Measurements from ENCODE around the gene TUBD1. TPM values are rescaled to one million over a fixed set of nuclear protein-coding genes. Genes with fewer than 3 reads are reported as not detected.

TUBD1 gene
- total and polyA plus RNA-seq, 8 donors: 5.9 to 28.6 (median 13.8) TPM; not detected in 1

DNA sequence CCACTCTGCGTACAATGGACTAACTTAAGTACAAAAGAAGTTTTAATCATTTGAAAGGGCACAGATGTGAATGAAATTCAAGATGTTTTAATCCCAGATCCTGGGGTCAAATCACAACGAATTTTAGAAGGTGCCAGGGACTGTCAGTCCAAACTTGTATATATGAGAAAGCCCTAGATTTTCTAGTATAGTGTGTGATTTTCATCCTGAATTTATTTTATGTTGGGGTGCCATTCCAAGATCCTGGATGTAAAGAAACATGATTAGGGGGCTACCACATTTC is 64.3 kb downstream of the TUBD1 start:
- intact Hi-C loops (cut with DNase I; ENCODE audit: low total_unique reads): no loop called here
- Histone ChIP-seq H3K4me3 (peak overlapping the region in 1 of 4 donors; percentile 20), H3K9me3 (no peaks in the 10 kb centered on the region), H3K27ac (peak overlapping the region in 4 of 5 donors; percentile 82 to 87 (median 84)), H3K36me3 (no peaks in the 10 kb centered on the region), H3K27me3 (no peaks in the 10 kb centered on the region), H3K4me1 (peaks cover 42 to 83% (median 59%) of the 10 kb centered on the region in 4 donors)
- TF ChIP-seq POLR2AphosphoS5 (IDR thresholded peaks at IDR 0.05) (no peak), POLR2A (IDR thresholded peaks at IDR 0.05) (no peak), EP300 (IDR thresholded peaks at IDR 0.05) (no peak)
- TF ChIP-seq, protein P1, sequence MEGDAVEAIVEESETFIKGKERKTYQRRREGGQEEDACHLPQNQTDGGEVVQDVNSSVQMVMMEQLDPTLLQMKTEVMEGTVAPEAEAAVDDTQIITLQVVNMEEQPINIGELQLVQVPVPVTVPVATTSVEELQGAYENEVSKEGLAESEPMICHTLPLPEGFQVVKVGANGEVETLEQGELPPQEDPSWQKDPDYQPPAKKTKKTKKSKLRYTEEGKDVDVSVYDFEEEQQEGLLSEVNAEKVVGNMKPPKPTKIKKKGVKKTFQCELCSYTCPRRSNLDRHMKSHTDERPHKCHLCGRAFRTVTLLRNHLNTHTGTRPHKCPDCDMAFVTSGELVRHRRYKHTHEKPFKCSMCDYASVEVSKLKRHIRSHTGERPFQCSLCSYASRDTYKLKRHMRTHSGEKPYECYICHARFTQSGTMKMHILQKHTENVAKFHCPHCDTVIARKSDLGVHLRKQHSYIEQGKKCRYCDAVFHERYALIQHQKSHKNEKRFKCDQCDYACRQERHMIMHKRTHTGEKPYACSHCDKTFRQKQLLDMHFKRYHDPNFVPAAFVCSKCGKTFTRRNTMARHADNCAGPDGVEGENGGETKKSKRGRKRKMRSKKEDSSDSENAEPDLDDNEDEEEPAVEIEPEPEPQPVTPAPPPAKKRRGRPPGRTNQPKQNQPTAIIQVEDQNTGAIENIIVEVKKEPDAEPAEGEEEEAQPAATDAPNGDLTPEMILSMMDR (IDR thresholded peaks at IDR 0.05): no peak
- no peak for DNase-seq
- 32 to 60% (median 41%) methylated on average over 2 of the region's 2 CpGs for WGBS, 5 donors

DNA sequence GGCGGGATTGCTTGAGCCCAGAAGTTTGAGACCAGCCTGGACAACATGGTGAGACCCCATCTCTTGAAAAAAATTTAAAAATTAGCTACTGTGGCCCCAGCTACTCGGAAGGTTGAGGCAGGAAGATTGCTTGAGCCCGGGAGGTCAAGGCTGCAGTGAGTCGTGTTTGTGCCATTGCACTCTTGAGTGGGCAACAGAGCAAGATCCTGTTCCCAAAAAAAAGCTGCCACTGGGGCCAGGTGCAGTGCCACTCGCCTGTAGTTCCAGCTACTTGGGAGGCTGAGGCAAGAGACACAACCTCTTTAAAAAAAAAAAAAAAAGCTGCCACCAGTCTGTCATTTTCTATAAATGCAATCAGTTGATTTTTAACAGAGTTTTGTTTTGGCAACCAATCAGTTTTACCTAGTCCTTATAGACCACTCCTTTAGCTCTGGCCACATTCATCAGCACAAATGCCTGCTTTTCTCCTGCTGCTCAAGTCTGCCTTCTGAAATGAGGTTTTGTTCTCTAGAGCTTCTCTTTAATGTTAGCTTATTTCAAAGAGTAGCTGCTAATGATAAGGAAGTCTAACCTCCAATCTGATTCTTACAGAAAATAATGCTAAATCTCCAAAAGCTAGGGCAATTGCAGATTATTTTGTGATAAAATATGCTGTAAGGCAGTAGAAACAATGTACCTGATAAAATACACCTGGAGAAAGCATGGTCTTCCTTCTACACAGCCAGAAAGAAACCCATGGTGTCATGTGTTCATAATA is 64.8 kb downstream of the TUBD1 start:
- H3K27me3 ChIP-seq: no peaks in the 10 kb centered on the region
- peak overlapping the region in 1 of 4 donors; percentile 20 for H3K4me3 ChIP-seq
- WGBS, 5 donors: 57 to 71% (median 63%) methylated on average over 5 of the region's 5 CpGs
- DNase-seq: peak in 1 of 2 donors; percentile 34
- intact Hi-C loops (cut with DNase I; ENCODE audit: low total_unique reads): no loop called here
- TF ChIP-seq, protein P1 (IDR thresholded peaks at IDR 0.05): no peak
- TF ChIP-seq EP300 (IDR thresholded peaks at IDR 0.05): no peak
- H3K9me3 ChIP-seq: no peaks in the 10 kb centered on the region
- H3K27ac ChIP-seq: peak overlapping the region; percentile 71 to 87 (median 84)
- H3K36me3 ChIP-seq: peaks cover 0 to 3% (median under 1%) of the 10 kb centered on the region in 4 donors
- H3K4me1 ChIP-seq: peaks cover 42 to 79% (median 59%) of the 10 kb centered on the region in 4 donors

DNA sequence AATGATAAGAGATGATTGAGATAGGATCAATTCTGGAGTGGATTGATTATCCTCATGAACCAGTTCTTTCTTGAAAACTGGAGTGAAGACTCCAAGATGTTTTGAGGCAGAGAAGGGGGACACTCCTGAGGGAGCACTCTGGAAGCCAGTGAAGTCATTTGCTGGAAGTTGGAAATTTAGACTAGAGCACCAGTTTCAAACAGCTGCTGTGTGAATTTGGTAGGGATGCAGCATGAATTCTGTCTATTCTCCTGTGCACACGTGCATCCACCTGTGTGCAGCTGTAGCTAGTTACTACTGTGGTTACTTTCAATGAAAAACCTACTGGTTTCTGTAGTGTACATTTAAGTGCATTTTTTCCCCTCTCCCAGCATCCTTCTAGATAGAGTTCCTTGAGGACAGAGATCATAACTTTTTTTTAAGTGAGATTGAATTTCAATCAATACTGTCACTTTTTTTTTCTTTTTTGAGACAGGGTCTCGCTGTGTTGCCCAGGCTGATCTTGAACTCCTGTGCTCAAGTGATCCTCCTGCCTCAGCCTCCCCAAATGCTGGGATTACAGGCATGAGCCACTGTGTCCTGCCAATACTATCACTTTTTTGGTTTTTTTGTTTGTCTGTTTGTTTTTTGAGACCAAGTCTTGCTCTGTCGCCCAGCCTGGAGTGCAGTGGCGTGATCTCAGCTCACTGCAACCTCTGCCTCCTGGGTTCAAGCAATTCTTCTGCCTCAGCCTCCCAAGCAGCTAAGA is 65.9 kb downstream of the TUBD1 start:
- H3K9me3 ChIP-seq: no peaks in the 10 kb centered on the region
- TF ChIP-seq POLR2AphosphoS5 (IDR thresholded peaks at IDR 0.05): no peak
- TF ChIP-seq, protein P1 (IDR thresholded peaks at IDR 0.05): no peak
- peak overlapping the region; percentile 71 to 87 (median 84) for H3K27ac ChIP-seq
- no peaks in the 10 kb centered on the region for H3K27me3 ChIP-seq
- intact Hi-C loops (cut with DNase I; ENCODE audit: low total_unique reads): no loop called here
- peaks cover 42 to 70% (median 59%) of the 10 kb centered on the region in 4 donors for H3K4me1 ChIP-seq
- 83 to 95% (median 91%) methylated on average over 4 of the region's 4 CpGs for WGBS, 5 donors
- no peak overlapping the region for H3K4me3 ChIP-seq
- H3K36me3 ChIP-seq: peaks cover 0 to 13% (median 5%) of the 10 kb centered on the region in 4 donors
- DNase-seq: no peak

DNA sequence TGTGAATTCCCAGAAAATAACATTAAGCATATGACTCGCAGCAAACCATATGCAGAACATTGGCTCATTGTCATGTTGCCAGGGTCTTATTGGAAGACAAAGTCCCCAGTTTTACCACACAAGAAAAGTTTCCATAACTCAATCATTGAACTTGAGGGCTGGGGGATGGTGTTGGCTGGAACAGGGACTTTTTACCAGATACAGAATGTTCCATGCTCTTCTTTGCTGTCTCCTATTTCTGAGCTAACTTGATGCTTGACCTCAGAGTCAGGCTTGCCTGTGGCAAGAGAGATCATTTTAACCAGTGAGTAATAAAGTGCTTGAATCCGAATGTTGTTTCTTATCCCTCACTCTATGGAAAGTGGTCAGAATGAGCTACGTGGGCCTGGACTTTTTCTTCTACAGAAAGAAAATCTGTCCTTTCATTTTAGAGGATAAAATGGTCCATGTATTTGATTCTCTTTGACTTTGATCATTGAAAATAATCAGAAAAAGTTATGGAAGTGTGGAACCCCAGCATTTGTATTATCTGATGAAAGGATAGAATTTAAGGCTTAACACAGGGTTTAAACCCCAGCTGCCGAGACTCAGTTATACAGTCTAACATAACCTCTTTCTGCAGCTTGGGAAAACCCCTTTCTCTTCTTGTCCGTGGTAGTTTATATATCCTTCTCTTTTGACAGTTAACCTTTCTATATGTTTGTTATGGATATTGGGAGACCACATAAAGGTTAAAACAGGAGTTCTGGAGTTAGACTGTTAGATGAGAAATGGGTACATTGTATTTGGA is 67.0 kb downstream of the TUBD1 start:
- intact Hi-C loops (cut with DNase I; ENCODE audit: low total_unique reads): no loop called here
- peak overlapping the region in 4 of 5 donors; percentile 82 to 87 (median 84) for H3K27ac ChIP-seq
- H3K4me3 ChIP-seq: no peak overlapping the region
- WGBS, 5 donors: 60 to 69% (median 65%) methylated on average over 5 of the region's 5 CpGs
- H3K9me3 ChIP-seq: no peaks in the 10 kb centered on the region
- peaks cover 42 to 59% (median 50%) of the 10 kb centered on the region in 4 donors for H3K4me1 ChIP-seq
- H3K27me3 ChIP-seq: no peaks in the 10 kb centered on the region
- TF ChIP-seq POLR2AphosphoS5 (IDR thresholded peaks at IDR 0.05) (peak; percentile 43 to 85 (median 56)), EP300 (IDR thresholded peaks at IDR 0.05) (peak; percentile 78)
- TF ChIP-seq, protein P1 (IDR thresholded peaks at IDR 0.05): no peak
- H3K36me3 ChIP-seq: peaks cover 0 to 22% (median 13%) of the 10 kb centered on the region in 4 donors
- DNase-seq: peak in 1 of 2 donors; percentile 70
